Neural cell (in vitro differentiated cells): ENCODE measurements around the gene TMEM87A.

Source experiments
- MXI1 ChIP-seq: fragments of 450-650 bp; conservative IDR thresholded peaks from 2 replicates; pipeline ENCODE4 v1.6.1; 2014; ENCODE audit warnings: antibody characterized with exemption, mild to moderate bottlenecking; ENCODE audit not compliant: poor library complexity, severe bottlenecking
- POLR2AphosphoS5 ChIP-seq: IDR thresholded peaks from 2 replicates; pipeline ENCODE4 v1.6.1; 2012
- RAD21 ChIP-seq: fragments of 450-650 bp; conservative IDR thresholded peaks from 2 replicates; pipeline ENCODE4 v1.6.1; 2014; ENCODE audit warnings: antibody characterized with exemption, mild to moderate bottlenecking, moderate library complexity
- TAF1 ChIP-seq: IDR thresholded peaks from 2 replicates; pipeline ENCODE4 v1.6.1; 2012; ENCODE audit warnings: low read depth
- TF ChIP-seq, protein P1 (sequence below): fragments of 450-650 bp; IDR thresholded peaks from 2 replicates; pipeline ENCODE4 v1.5.1; 2014; ENCODE audit warnings: antibody characterized with exemption, mild to moderate bottlenecking, moderate library complexity; ENCODE audit not compliant: poor library complexity, severe bottlenecking

DNA sequence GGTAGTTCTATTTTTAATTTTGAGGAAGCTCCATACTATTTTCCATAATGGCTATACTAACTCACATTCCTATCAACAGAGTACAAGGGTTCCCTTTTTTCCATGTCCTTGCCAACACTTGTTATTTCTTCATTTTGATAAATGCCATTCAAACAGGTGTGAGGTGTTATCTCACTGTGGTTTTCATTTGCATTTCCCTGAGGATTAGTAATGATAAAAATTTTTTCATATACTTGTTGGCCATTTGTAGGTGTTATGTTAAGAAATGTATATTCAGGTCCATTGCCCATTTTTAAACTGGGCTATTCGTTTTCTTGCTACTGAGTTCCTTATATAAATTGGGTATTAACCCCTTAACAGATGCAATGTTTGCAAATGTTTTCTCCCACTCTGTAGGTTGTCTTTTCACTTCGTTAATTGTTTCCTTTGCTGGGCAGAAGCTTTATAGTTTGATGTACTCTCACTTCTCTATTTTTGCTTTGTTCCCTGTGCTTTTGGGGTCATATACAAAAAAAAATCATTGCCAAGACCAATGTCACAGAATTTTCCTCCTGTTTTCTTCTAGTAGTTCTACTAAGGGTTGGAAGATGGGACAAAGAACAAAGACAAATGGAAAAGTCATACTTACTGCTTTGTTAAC, 54.2 kb downstream of the TMEM87A start:
- TF ChIP-seq, protein P1, sequence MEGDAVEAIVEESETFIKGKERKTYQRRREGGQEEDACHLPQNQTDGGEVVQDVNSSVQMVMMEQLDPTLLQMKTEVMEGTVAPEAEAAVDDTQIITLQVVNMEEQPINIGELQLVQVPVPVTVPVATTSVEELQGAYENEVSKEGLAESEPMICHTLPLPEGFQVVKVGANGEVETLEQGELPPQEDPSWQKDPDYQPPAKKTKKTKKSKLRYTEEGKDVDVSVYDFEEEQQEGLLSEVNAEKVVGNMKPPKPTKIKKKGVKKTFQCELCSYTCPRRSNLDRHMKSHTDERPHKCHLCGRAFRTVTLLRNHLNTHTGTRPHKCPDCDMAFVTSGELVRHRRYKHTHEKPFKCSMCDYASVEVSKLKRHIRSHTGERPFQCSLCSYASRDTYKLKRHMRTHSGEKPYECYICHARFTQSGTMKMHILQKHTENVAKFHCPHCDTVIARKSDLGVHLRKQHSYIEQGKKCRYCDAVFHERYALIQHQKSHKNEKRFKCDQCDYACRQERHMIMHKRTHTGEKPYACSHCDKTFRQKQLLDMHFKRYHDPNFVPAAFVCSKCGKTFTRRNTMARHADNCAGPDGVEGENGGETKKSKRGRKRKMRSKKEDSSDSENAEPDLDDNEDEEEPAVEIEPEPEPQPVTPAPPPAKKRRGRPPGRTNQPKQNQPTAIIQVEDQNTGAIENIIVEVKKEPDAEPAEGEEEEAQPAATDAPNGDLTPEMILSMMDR: no peak
- no peak for TF ChIP-seq TAF1
- TF ChIP-seq MXI1: no peak
- TF ChIP-seq POLR2AphosphoS5: no peak
- TF ChIP-seq RAD21: no peak
